ENCODE data around the gene GABPB1. TPM values are rescaled to one million over a fixed set of nuclear protein-coding genes. Genes with fewer than 3 reads are reported as not detected.

The GABPB1 gene
- total and polyA plus RNA-seq, 4 donors, result 16.2 to 42.5 (median 23.1) TPM

DNA sequence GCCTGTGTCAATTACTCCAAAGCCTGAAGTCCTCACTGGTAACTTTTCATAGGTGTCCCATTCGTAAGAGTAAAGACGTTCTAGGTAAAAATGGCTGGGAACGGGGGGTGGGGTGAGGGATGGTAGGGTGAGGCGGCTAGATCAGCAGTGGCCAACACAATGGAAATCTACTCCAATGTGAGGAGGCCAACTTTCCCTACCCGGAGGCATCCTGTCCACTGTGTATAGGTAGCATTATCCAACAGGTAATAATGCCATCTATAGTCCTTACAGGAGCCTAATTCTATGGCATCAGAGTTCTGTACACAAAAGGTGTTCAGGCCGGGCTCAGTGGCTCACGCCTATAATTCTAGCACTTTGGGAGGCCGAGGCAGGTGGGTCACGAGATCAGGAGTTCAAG lies 118.6 kb downstream of the GABPB1 start:
- Histone ChIP-seq H3K4me1 (ENCODE audit: control insufficient read depth, insufficient read depth, low read length) (no peaks in the 10 kb centered on the region), H3K9me3 (ENCODE audit: control insufficient read depth, insufficient read depth, low read length) (no peaks in the 10 kb centered on the region), H3K4me3 (ENCODE audit: low read depth, low read length) (no peak overlapping the region), H3K27me3 (ENCODE audit: control insufficient read depth, insufficient read depth, low read length) (no peaks in the 10 kb centered on the region), H3K36me3 (ENCODE audit: control insufficient read depth, insufficient read depth, low read length) (no peaks in the 10 kb centered on the region), H3K27ac (ENCODE audit: low read depth, low read length) (no peak overlapping the region)
- 100% methylated on average over 4 of the region's 9 CpGs for WGBS (ENCODE audit: insufficient coverage)
- no peak for DNase-seq (ENCODE audit: low read depth in 4 of 6, low spot score in 6 of 6)

- DNase-seq (ENCODE audit: low read depth in 4 of 6, low spot score in 6 of 6), result no peak
- no peaks in the 10 kb centered on the region for H3K9me3 ChIP-seq (ENCODE audit: control insufficient read depth, insufficient read depth, low read length)
- H3K36me3 ChIP-seq (ENCODE audit: control insufficient read depth, insufficient read depth, low read length), result no peaks in the 10 kb centered on the region
- WGBS (ENCODE audit: insufficient coverage), result no CpG with 5 or more reads among the region's 1 CpG
- no peaks in the 10 kb centered on the region for H3K4me1 ChIP-seq (ENCODE audit: control insufficient read depth, insufficient read depth, low read length)
- no peak overlapping the region for H3K27ac ChIP-seq (ENCODE audit: low read depth, low read length)
- no peak overlapping the region for H3K4me3 ChIP-seq (ENCODE audit: low read depth, low read length)
- H3K27me3 ChIP-seq (ENCODE audit: control insufficient read depth, insufficient read depth, low read length), result no peaks in the 10 kb centered on the region
Measured at GRCh38 chr15:50235794-50236193, 119.2 kb downstream of the GABPB1 start.

GRCh38 chr15:50234764-50235163 lies 120.2 kb downstream of the GABPB1 start:
- no peaks in the 10 kb centered on the region for H3K36me3 ChIP-seq (ENCODE audit: control insufficient read depth, insufficient read depth, low read length)
- no CpG with 5 or more reads among the region's 2 CpGs for WGBS (ENCODE audit: insufficient coverage)
- no peak overlapping the region for H3K4me3 ChIP-seq (ENCODE audit: low read depth, low read length)
- H3K4me1 ChIP-seq (ENCODE audit: control insufficient read depth, insufficient read depth, low read length), result no peaks in the 10 kb centered on the region
- H3K9me3 ChIP-seq (ENCODE audit: control insufficient read depth, insufficient read depth, low read length), result no peaks in the 10 kb centered on the region
- H3K27ac ChIP-seq (ENCODE audit: low read depth, low read length), result no peak overlapping the region
- no peak for DNase-seq (ENCODE audit: low read depth in 4 of 6, low spot score in 6 of 6)
- no peaks in the 10 kb centered on the region for H3K27me3 ChIP-seq (ENCODE audit: control insufficient read depth, insufficient read depth, low read length)

GRCh38 chr15:50233192-50233736 lies 121.7 kb downstream of the GABPB1 start:
- no peak overlapping the region for H3K4me3 ChIP-seq (ENCODE audit: low read depth, low read length)
- no peaks in the 10 kb centered on the region for H3K9me3 ChIP-seq (ENCODE audit: control insufficient read depth, insufficient read depth, low read length)
- H3K4me1 ChIP-seq (ENCODE audit: control insufficient read depth, insufficient read depth, low read length), result no peaks in the 10 kb centered on the region
- no peak for DNase-seq (ENCODE audit: low read depth in 4 of 6, low spot score in 6 of 6)
- no peaks in the 10 kb centered on the region for H3K27me3 ChIP-seq (ENCODE audit: control insufficient read depth, insufficient read depth, low read length)
- H3K27ac ChIP-seq (ENCODE audit: low read depth, low read length), result no peak overlapping the region
- H3K36me3 ChIP-seq (ENCODE audit: control insufficient read depth, insufficient read depth, low read length), result no peaks in the 10 kb centered on the region

DNA sequence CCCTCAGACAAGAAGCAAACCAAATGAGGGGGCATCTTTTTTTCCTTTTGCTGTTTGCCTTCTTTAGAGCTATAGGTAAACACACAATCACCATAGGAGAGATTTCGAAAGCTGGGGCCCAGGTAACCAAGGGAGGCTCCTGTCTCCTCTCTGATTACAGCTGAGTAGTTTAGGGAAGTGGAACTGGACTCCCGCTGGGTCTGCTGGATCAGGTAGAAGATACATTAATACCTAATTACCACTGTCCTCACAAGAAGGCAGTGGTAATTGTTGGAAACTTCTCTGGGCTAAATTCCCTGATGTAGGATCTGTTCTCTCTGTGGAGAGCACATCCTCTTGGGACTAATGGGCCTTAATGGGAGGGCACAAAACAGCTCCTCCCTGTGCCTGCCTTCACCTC lies 122.2 kb downstream of the GABPB1 start:
- H3K9me3 ChIP-seq (ENCODE audit: control insufficient read depth, insufficient read depth, low read length), result no peaks in the 10 kb centered on the region
- no peaks in the 10 kb centered on the region for H3K36me3 ChIP-seq (ENCODE audit: control insufficient read depth, insufficient read depth, low read length)
- no peak for DNase-seq (ENCODE audit: low read depth in 4 of 6, low spot score in 6 of 6)
- no peak overlapping the region for H3K4me3 ChIP-seq (ENCODE audit: low read depth, low read length)
- H3K27me3 ChIP-seq (ENCODE audit: control insufficient read depth, insufficient read depth, low read length), result no peaks in the 10 kb centered on the region
- H3K27ac ChIP-seq (ENCODE audit: low read depth, low read length), result no peak overlapping the region
- no CpG with 5 or more reads among the region's 2 CpGs for WGBS (ENCODE audit: insufficient coverage)
- no peaks in the 10 kb centered on the region for H3K4me1 ChIP-seq (ENCODE audit: control insufficient read depth, insufficient read depth, low read length)

GRCh38 chr15:50231761-50232160 lies 123.2 kb downstream of the GABPB1 start:
- H3K36me3 ChIP-seq (ENCODE audit: control insufficient read depth, insufficient read depth, low read length), result no peaks in the 10 kb centered on the region
- H3K9me3 ChIP-seq (ENCODE audit: control insufficient read depth, insufficient read depth, low read length), result no peaks in the 10 kb centered on the region
- no peaks in the 10 kb centered on the region for H3K27me3 ChIP-seq (ENCODE audit: control insufficient read depth, insufficient read depth, low read length)
- no peak overlapping the region for H3K4me3 ChIP-seq (ENCODE audit: low read depth, low read length)
- no peaks in the 10 kb centered on the region for H3K4me1 ChIP-seq (ENCODE audit: control insufficient read depth, insufficient read depth, low read length)
- no peak for DNase-seq (ENCODE audit: low read depth in 4 of 6, low spot score in 6 of 6)
- H3K27ac ChIP-seq (ENCODE audit: low read depth, low read length), result no peak overlapping the region

DNA sequence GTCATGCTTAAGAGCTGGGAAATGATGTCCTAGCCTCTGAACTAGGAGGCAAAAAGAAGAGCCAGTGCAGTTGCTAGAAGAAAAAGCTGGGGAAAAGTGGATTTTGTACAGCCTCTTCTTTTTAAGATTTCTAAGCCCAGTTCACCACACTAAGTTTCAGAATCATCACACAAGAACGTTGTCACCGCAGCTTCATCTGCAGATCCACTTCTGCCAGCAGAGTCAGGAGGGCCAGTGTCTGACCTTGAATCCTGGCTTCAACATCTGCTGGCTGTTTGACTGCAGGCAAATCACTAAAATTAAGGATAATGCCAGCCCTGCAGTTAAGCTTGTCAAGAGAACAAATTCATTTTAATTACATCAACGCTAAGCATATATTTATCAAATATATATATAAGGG lies 125.7 kb downstream of the GABPB1 start:
- no peaks in the 10 kb centered on the region for H3K4me1 ChIP-seq (ENCODE audit: control insufficient read depth, insufficient read depth, low read length)
- no peaks in the 10 kb centered on the region for H3K27me3 ChIP-seq (ENCODE audit: control insufficient read depth, insufficient read depth, low read length)
- H3K27ac ChIP-seq (ENCODE audit: low read depth, low read length), result no peak overlapping the region
- no peaks in the 10 kb centered on the region for H3K36me3 ChIP-seq (ENCODE audit: control insufficient read depth, insufficient read depth, low read length)
- DNase-seq (ENCODE audit: low read depth in 4 of 6, low spot score in 6 of 6), result no peak
- 93% methylated on average over 2 of the region's 3 CpGs for WGBS (ENCODE audit: insufficient coverage)
- H3K4me3 ChIP-seq (ENCODE audit: low read depth, low read length), result no peak overlapping the region
- no peaks in the 10 kb centered on the region for H3K9me3 ChIP-seq (ENCODE audit: control insufficient read depth, insufficient read depth, low read length)

DNA sequence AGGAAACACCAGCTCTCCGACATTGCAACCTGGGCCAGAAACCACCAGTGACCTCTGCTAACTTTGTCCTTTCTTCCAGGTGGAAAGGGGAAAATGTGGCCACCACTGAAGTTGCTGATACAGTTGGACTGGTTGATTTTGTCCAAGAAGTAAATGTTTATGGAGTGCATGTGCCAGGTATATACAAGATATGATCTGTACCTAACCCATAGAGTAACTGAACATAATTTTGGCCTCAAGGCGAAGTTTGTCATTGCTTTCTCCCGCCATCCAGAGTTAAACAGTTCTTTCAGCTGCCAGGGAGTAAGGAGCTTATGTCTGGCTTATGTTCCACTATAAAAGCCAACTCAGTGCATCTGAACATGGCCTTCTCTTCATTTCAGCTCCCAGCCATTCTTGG lies 126.1 kb downstream of the GABPB1 start:
- Histone ChIP-seq H3K4me1 (ENCODE audit: control insufficient read depth, insufficient read depth, low read length) (no peaks in the 10 kb centered on the region), H3K9me3 (ENCODE audit: control insufficient read depth, insufficient read depth, low read length) (no peaks in the 10 kb centered on the region), H3K36me3 (ENCODE audit: control insufficient read depth, insufficient read depth, low read length) (no peaks in the 10 kb centered on the region), H3K4me3 (ENCODE audit: low read depth, low read length) (no peak overlapping the region), H3K27me3 (ENCODE audit: control insufficient read depth, insufficient read depth, low read length) (no peaks in the 10 kb centered on the region), H3K27ac (ENCODE audit: low read depth, low read length) (no peak overlapping the region)
- WGBS (ENCODE audit: insufficient coverage), result 93% methylated on average over 3 of the region's 3 CpGs
- DNase-seq (ENCODE audit: low read depth in 4 of 6, low spot score in 6 of 6), result no peak

- Histone ChIP-seq H3K27ac (ENCODE audit: low read depth, low read length) (no peak overlapping the region), H3K4me1 (ENCODE audit: control insufficient read depth, insufficient read depth, low read length) (no peaks in the 10 kb centered on the region), H3K36me3 (ENCODE audit: control insufficient read depth, insufficient read depth, low read length) (no peaks in the 10 kb centered on the region), H3K27me3 (ENCODE audit: control insufficient read depth, insufficient read depth, low read length) (no peaks in the 10 kb centered on the region), H3K9me3 (ENCODE audit: control insufficient read depth, insufficient read depth, low read length) (no peaks in the 10 kb centered on the region), H3K4me3 (ENCODE audit: low read depth, low read length) (no peak overlapping the region)
- 94% methylated on average over 5 of the region's 5 CpGs for WGBS (ENCODE audit: insufficient coverage)
- DNase-seq (ENCODE audit: low read depth in 4 of 6, low spot score in 6 of 6), result no peak
Measured at GRCh38 chr15:50227076-50227475, 127.9 kb downstream of the GABPB1 start.

GRCh38 chr15:50225938-50226337 lies 129.1 kb downstream of the GABPB1 start:
- Histone ChIP-seq H3K4me3 (ENCODE audit: low read depth, low read length) (no peak overlapping the region), H3K27ac (ENCODE audit: low read depth, low read length) (no peak overlapping the region), H3K9me3 (ENCODE audit: control insufficient read depth, insufficient read depth, low read length) (no peaks in the 10 kb centered on the region), H3K27me3 (ENCODE audit: control insufficient read depth, insufficient read depth, low read length) (no peaks in the 10 kb centered on the region), H3K4me1 (ENCODE audit: control insufficient read depth, insufficient read depth, low read length) (no peaks in the 10 kb centered on the region), H3K36me3 (ENCODE audit: control insufficient read depth, insufficient read depth, low read length) (no peaks in the 10 kb centered on the region)
- DNase-seq (ENCODE audit: low read depth in 4 of 6, low spot score in 6 of 6), result no peak
- WGBS (ENCODE audit: insufficient coverage), result no CpG with 5 or more reads among the region's 3 CpGs
